GM10248 (cell line): ENCODE measurements around the gene HBE1.

Experiments
- CTCF ChIA-PET: fragments of 300-600 bp; sonication (Branson Sonifier 250); formaldehyde crosslinking; extraction: SDS; loops from one replicate; lab custom pipeline; 2021; ENCODE audit warnings: antibody characterized with exemption; lab: Yijun Ruan, JAX
- POLR2A ChIA-PET: fragments of 350-650 bp; sonication (Branson Sonifier 250); formaldehyde crosslinking; extraction: SDS; loops from one replicate; lab custom pipeline; 2020; ENCODE audit warnings: antibody characterized with exemption; lab: Yijun Ruan, JAX
- DNase-seq: peaks from one replicate; pipeline ENCODE4 v3.0.0; 2012; ENCODE audit errors: extremely low spot score
- TF ChIP-seq, protein P1 (sequence below): IDR thresholded peaks from 2 replicates; pipeline ENCODE4 v1.5.1; 2012; ENCODE audit warnings: mild to moderate bottlenecking, low read depth; ENCODE audit errors: extremely low read depth, missing control alignments, control extremely low read depth

The HBE1 gene

DNA sequence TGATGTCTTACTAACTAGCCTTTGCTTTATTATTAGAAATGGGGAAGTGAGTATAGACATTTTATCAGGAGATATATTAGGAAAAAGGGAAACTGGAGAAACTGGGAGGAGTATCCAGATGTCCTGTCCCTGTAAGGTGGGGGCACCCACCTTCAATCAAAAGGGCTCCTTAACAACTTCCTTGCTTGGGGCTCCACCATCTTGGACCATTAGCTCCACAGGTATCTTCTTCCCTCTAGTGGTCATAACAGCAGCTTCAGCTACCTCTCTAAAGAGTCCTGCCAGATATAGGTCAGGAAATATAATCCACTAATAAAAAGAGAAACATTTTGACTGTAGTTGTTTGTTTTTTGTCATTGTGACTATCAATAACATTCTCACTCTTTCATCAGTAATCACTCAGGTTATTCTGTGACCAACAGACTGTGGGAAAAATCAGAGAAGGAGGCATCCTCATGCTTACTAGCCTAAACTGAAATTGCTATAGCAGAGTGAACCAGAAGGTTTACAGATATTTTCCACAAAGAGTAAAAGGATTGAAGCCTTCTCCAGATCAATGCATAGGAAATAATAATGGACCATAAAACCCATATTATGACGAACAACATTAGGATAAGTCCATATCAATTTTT, 21.6 kb upstream of the HBE1 start:
- TF ChIP-seq, protein P1, sequence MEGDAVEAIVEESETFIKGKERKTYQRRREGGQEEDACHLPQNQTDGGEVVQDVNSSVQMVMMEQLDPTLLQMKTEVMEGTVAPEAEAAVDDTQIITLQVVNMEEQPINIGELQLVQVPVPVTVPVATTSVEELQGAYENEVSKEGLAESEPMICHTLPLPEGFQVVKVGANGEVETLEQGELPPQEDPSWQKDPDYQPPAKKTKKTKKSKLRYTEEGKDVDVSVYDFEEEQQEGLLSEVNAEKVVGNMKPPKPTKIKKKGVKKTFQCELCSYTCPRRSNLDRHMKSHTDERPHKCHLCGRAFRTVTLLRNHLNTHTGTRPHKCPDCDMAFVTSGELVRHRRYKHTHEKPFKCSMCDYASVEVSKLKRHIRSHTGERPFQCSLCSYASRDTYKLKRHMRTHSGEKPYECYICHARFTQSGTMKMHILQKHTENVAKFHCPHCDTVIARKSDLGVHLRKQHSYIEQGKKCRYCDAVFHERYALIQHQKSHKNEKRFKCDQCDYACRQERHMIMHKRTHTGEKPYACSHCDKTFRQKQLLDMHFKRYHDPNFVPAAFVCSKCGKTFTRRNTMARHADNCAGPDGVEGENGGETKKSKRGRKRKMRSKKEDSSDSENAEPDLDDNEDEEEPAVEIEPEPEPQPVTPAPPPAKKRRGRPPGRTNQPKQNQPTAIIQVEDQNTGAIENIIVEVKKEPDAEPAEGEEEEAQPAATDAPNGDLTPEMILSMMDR: peak; percentile 43
- POLR2A ChIA-PET: no interaction called here
- CTCF ChIA-PET: interaction anchor here (0.8 to 1.5 kb wide), 5 partner anchors 11 to 89 kb away, joined by 3 to 7 read pairs (median 4); partner anchors contain the start of gene HBE1
- DNase-seq: peak; percentile 40

DNA sequence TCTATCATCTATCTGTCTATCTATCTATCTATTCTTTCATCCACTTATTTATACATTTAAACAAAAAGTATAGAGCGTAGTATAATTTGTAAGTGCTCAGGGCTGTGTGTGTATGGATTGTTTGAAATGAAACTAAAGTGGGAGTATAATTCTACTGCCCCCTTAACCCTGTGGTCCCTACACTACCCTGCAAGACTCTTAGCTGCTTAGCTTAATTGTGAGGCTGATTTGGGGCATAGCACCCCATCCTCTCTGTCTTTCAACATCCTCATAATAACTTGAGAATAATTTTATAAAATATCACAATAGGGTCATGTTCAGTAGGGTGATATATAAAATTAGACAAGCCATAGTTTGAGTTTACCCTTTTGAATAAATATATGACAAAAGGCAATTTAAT, 20.4 kb upstream of the HBE1 start:
- POLR2A ChIA-PET: no interaction called here
- TF ChIP-seq, protein P1: no peak
- DNase-seq: no peak
- CTCF ChIA-PET: interaction anchor here (0.6 to 1.5 kb wide), 3 partner anchors 9 to 82 kb away, joined by 3 to 7 read pairs (median 4); no protein-coding TSS in a partner anchor

DNA sequence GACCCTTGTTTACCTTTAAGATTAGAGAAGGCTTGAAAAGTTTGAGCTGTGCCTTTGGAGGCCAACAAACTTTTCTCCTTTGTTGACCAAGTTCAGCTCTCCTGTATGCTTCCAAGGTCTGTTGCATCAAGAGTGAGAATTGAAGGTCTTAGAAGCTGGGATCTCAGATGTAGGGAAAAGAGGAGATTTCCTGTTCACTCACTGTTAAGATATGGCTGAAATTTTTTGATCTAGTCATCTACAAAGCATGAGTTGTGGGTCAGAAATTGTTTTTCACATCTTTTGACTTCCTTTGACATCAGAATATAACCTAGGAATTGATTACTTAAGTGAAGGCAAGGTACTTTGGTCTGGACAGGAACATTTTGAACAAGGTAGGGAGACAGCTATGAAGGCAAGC, 20.0 kb upstream of the HBE1 start:
- TF ChIP-seq, protein P1: no peak
- DNase-seq: no peak
- ChIA-PET POLR2A (no interaction called here), CTCF (interaction anchor here (1.2 to 1.3 kb wide), 3 partner anchors 9 to 83 kb away, joined by 3 to 4 read pairs (median 3); no protein-coding TSS in a partner anchor)

DNA sequence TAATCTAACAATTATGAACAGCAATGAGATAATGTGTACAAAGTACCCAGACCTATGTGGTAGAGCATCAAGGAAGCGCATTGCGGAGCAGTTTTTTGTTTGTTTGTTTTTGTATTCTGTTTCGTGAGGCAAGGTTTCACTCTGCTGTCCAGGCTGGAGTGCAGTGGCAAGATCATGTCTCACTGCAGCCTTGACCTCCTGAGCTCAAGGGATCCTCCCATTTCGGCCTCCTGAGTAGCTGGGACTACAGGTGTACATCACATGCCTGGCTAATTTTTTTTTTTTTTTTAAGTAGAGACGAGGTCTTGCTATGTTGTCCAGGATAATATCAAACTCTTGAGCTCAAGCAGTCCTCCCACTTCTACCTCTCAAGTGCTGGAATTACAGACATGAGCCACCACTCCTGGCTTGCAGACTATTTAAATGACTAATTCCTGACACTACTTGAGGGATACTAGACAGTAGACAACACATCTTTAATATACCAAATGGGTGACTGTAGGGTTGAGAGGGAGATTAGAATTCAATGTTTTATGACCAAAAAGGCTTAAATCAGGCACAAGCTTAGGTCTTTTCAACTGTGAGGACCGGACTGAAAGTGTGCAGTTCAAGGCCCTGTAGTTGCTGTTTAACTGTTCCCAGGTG, 19.3 kb upstream of the HBE1 start:
- POLR2A ChIA-PET: no interaction called here
- CTCF ChIA-PET: interaction anchor here (1.2 to 1.3 kb wide), 2 partner anchors 10 to 11 kb away, joined by 3 read pairs; no protein-coding TSS in a partner anchor
- TF ChIP-seq, protein P1: no peak
- no peak for DNase-seq

GRCh38 chr11:5288108-5288905, 18.6 kb upstream of the HBE1 start:
- TF ChIP-seq, protein P1: no peak
- CTCF ChIA-PET: interaction anchor here (1.2 to 1.3 kb wide), 2 partner anchors 10 to 11 kb away, joined by 3 read pairs; no protein-coding TSS in a partner anchor
- POLR2A ChIA-PET: no interaction called here
- no peak for DNase-seq

GRCh38 chr11:5286901-5287300, 17.2 kb upstream of the HBE1 start:
- POLR2A ChIA-PET: no interaction called here
- TF ChIP-seq, protein P1: no peak

More at GRCh38 chr11:5286901-5287300, 17.2 kb upstream of the HBE1 start:
- DNase-seq: no peak
- CTCF ChIA-PET: interaction anchor here (1.3 kb wide), 1 partner anchor 11 kb away, joined by 4 read pairs; no protein-coding TSS in a partner anchor
